Endodermal cell (in vitro differentiated cells): Measurements from ENCODE around the gene TMIGD3. TPM values are rescaled to one million over a fixed set of nuclear protein-coding genes. Genes with fewer than 3 reads are reported as not detected.

Experiments used
- DNase-seq: peaks from one replicate; pipeline ENCODE4 v3.0.0-alpha.2; 2017
- H3K27ac ChIP-seq: 2 replicates; pipeline ENCODE4 v1.5.1; 2013; ENCODE audit warnings: mild to moderate bottlenecking, low read depth, low read length, moderate library complexity
- H3K27me3 ChIP-seq: 2 replicates; pipeline ENCODE4 v1.6.1; 2013; ENCODE audit warnings: mild to moderate bottlenecking, low read length, moderate library complexity; ENCODE audit not compliant: insufficient read depth, control insufficient read depth, poor library complexity, severe bottlenecking
- H3K36me3 ChIP-seq: 2 replicates; pipeline ENCODE4 v1.7.0; 2013; ENCODE audit warnings: mild to moderate bottlenecking, low read length, moderate library complexity; ENCODE audit not compliant: control insufficient read depth, insufficient read depth
- H3K4me1 ChIP-seq: one replicate; pipeline ENCODE4 v1.7.0; 2013; ENCODE audit warnings: low read length; ENCODE audit not compliant: control insufficient read depth, insufficient read depth
- H3K4me3 ChIP-seq: 2 replicates; pipeline ENCODE4 v1.5.1; 2013; ENCODE audit warnings: mild to moderate bottlenecking, low read length, moderate library complexity
- H3K9ac ChIP-seq: 2 replicates; pipeline ENCODE4 v1.6.1; 2013; ENCODE audit warnings: mild to moderate bottlenecking, low read length, moderate library complexity; ENCODE audit not compliant: poor library complexity, severe bottlenecking; ENCODE audit errors: extremely low read depth
- H3K9me3 ChIP-seq: 2 replicates; pipeline ENCODE4 v1.6.1; 2013; ENCODE audit warnings: mild to moderate bottlenecking, low read length, moderate library complexity; ENCODE audit not compliant: control insufficient read depth
- H3K27ac Mint-ChIP-seq: 2 replicates; pipeline ENCODE4 v1.8.0; 2020; ENCODE audit warnings: mixed read lengths
- H3K27me3 Mint-ChIP-seq: 2 replicates; pipeline ENCODE4 v1.8.0; 2021; ENCODE audit warnings: mild to moderate bottlenecking, mixed read lengths; ENCODE audit not compliant: insufficient read depth
- H3K36me3 Mint-ChIP-seq: 2 replicates; pipeline ENCODE4 v1.8.0; 2020; ENCODE audit warnings: low read depth, mixed read lengths
- H3K4me1 Mint-ChIP-seq: 2 replicates; pipeline ENCODE4 v1.8.0; 2020; ENCODE audit warnings: mixed read lengths
- H3K4me3 Mint-ChIP-seq: 2 replicates; pipeline ENCODE4 v1.8.0; 2020; ENCODE audit warnings: mild to moderate bottlenecking, moderate library complexity, mixed read lengths
- H3K9me3 Mint-ChIP-seq: 2 replicates; pipeline ENCODE4 v1.8.0; 2020; ENCODE audit warnings: mild to moderate bottlenecking, mixed read lengths
- CTCF ChIP-seq: fragments of 200-600 bp; sonication (generic); conservative IDR thresholded peaks from 2 replicates; pipeline ENCODE4 v1.5.0; 2021; ENCODE audit warnings: antibody characterized with exemption, mild to moderate bottlenecking
- WGBS, 2 experiments: methylation state at CpG; one replicate each; pipeline versions ENCODE4 v1.1.5 to v1.1.7; 2013; ENCODE audit warnings: missing lambda C conversion rate in 2 of 2, mixed read lengths in 1 of 2; ENCODE audit not compliant: insufficient coverage in 1 of 2, insufficient read length in 1 of 2; 5-methylcytosine and 5-hydroxymethylcytosine counted together
- total RNA-seq, 2 donors: library from RNA; stranded (reverse); fragmentation: NEBNext Ultra II Directional in 1 of 2; extraction: Animal tissue kit (Norgen Biotek cat#: 25700) in 1 of 2; gene quantifications; 2 replicates in 1 of 2; 3 replicates in 1 of 2; pipeline ENCODE4 v1.2.1, GENCODE V29; 2021

TMIGD3 gene
- total RNA-seq, 2 donors from 2014 or later, result not detected

- H3K4me1 ChIP-seq, result peaks cover 4% of the 10 kb centered on the region
- H3K27me3 Mint-ChIP-seq, result no peaks in the 10 kb centered on the region
- no peak overlapping the region for H3K4me3 ChIP-seq
- no peak overlapping the region for H3K9ac ChIP-seq
- 95 to 100% methylated on average over 2 to 4 of the region's 4 CpGs for WGBS, 2 experiments
- H3K27ac ChIP-seq, result no peak overlapping the region
- H3K4me3 Mint-ChIP-seq, result no peak overlapping the region
- H3K36me3 ChIP-seq, result peaks cover 40% of the 10 kb centered on the region
- TF ChIP-seq CTCF, result no peak
- no peaks in the 10 kb centered on the region for H3K9me3 Mint-ChIP-seq
- DNase-seq, result no peak
- H3K9me3 ChIP-seq, result no peaks in the 10 kb centered on the region
- H3K27me3 ChIP-seq, result no peaks in the 10 kb centered on the region
- H3K4me1 Mint-ChIP-seq, result peaks cover 6% of the 10 kb centered on the region
- peaks cover 24% of the 10 kb centered on the region for H3K36me3 Mint-ChIP-seq
- H3K27ac Mint-ChIP-seq, result no peak overlapping the region
Measured at GRCh38 chr1:111463029-111463683, 40.3 kb downstream of the TMIGD3 start.

GRCh38 chr1:111462370-111463028 is 40.9 kb downstream of the TMIGD3 start:
- Histone ChIP-seq H3K27ac (no peak overlapping the region), H3K27me3 (no peaks in the 10 kb centered on the region), H3K36me3 (peaks cover 46% of the 10 kb centered on the region), H3K4me3 (no peak overlapping the region), H3K9me3 (no peaks in the 10 kb centered on the region), H3K4me1 (no peaks in the 10 kb centered on the region), H3K9ac (no peak overlapping the region)
- H3K36me3 Mint-ChIP-seq, result peaks cover 31% of the 10 kb centered on the region
- TF ChIP-seq CTCF, result no peak
- H3K9me3 Mint-ChIP-seq, result no peaks in the 10 kb centered on the region
- no peak overlapping the region for H3K4me3 Mint-ChIP-seq
- H3K27ac Mint-ChIP-seq, result no peak overlapping the region
- WGBS, 2 experiments, result 93 to 97% methylated on average over 3 to 4 of the region's 4 CpGs
- H3K27me3 Mint-ChIP-seq, result no peaks in the 10 kb centered on the region
- DNase-seq, result no peak
- H3K4me1 Mint-ChIP-seq, result peaks cover 6% of the 10 kb centered on the region

GRCh38 chr1:111461765-111462164 is 41.7 kb downstream of the TMIGD3 start:
- Histone ChIP-seq H3K4me1 (no peaks in the 10 kb centered on the region), H3K27me3 (no peaks in the 10 kb centered on the region), H3K9me3 (no peaks in the 10 kb centered on the region), H3K9ac (no peak overlapping the region), H3K4me3 (no peak overlapping the region), H3K27ac (no peak overlapping the region), H3K36me3 (peaks cover 54% of the 10 kb centered on the region)
- DNase-seq, result no peak
- H3K27me3 Mint-ChIP-seq, result no peaks in the 10 kb centered on the region
- H3K36me3 Mint-ChIP-seq, result peaks cover 37% of the 10 kb centered on the region
- peaks cover 6% of the 10 kb centered on the region for H3K4me1 Mint-ChIP-seq
- TF ChIP-seq CTCF, result no peak
- H3K27ac Mint-ChIP-seq, result no peak overlapping the region
- 93 to 97% methylated on average over 3 to 6 of the region's 6 CpGs for WGBS, 2 experiments
- no peaks in the 10 kb centered on the region for H3K9me3 Mint-ChIP-seq
- no peak overlapping the region for H3K4me3 Mint-ChIP-seq
